H9 (cell line): ENCODE data around the gene AK9. TPM values are rescaled to one million over a fixed set of nuclear protein-coding genes. Genes with fewer than 3 reads are reported as not detected.
A peak's percentile ranks its signal among the peaks of the same experiment; 100 is the strongest.

Experiments used
- DNase-seq: peaks from one replicate; pipeline ENCODE4 v3.0.0-alpha.2; 2017
- H2AFZ ChIP-seq: one replicate; pipeline ENCODE4 v1.6.1; 2013; ENCODE audit warnings: mild to moderate bottlenecking, low read length, control low read depth, moderate library complexity
- H2AK5ac ChIP-seq: 2 replicates; pipeline ENCODE4 v1.6.1; 2013; ENCODE audit warnings: low read length, control low read depth, mixed read lengths; ENCODE audit not compliant: insufficient read length
- H2BK120ac ChIP-seq: one replicate; pipeline ENCODE4 v1.6.1; 2013; ENCODE audit warnings: low read depth, mild to moderate bottlenecking, low read length, control low read depth, inconsistent platforms; ENCODE audit not compliant: poor library complexity, severe bottlenecking
- H2BK12ac ChIP-seq: 2 replicates; pipeline ENCODE4 v1.6.1; 2013; ENCODE audit warnings: low read length, control low read depth, mixed read lengths, low read depth; ENCODE audit not compliant: insufficient read length
- H2BK15ac ChIP-seq: 2 replicates; pipeline ENCODE4 v1.6.1; 2013; ENCODE audit warnings: low read depth, low read length, control low read depth
- H2BK20ac ChIP-seq: one replicate; pipeline ENCODE4 v1.6.1; 2013; ENCODE audit warnings: low read depth, mild to moderate bottlenecking, low read length, control low read depth, inconsistent platforms; ENCODE audit not compliant: poor library complexity, severe bottlenecking
- H2BK5ac ChIP-seq: 2 replicates; pipeline ENCODE4 v1.6.1; 2013; ENCODE audit warnings: low read length, control low read depth, mixed read lengths; ENCODE audit not compliant: insufficient read length
- H3K14ac ChIP-seq: 2 replicates; pipeline ENCODE4 v1.6.1; 2013; ENCODE audit warnings: low read length, control low read depth; ENCODE audit not compliant: insufficient read depth
- H3K18ac ChIP-seq: 2 replicates; pipeline ENCODE4 v1.6.1; 2013; ENCODE audit warnings: low read depth, mild to moderate bottlenecking, mixed read lengths, low read length, control low read depth; ENCODE audit not compliant: insufficient read length
- H3K23ac ChIP-seq: 2 replicates; pipeline ENCODE4 v1.6.1; 2013; ENCODE audit warnings: low read length, control low read depth, mixed read lengths, low read depth; ENCODE audit not compliant: insufficient read length
- H3K23me2 ChIP-seq: 2 replicates; pipeline ENCODE4 v1.6.1; 2013; ENCODE audit warnings: low read depth, mild to moderate bottlenecking, mixed read lengths, low read length, control low read depth; ENCODE audit not compliant: insufficient read length, poor library complexity, severe bottlenecking
- H3K27ac ChIP-seq: 2 replicates; pipeline ENCODE4 v1.5.1; 2013; ENCODE audit warnings: low read length, control low read depth, mixed read lengths, low read depth; ENCODE audit not compliant: insufficient read length
- H3K27me3 ChIP-seq: 2 replicates; pipeline ENCODE4 v1.6.1; 2013; ENCODE audit warnings: low read length, control low read depth, inconsistent platforms; ENCODE audit not compliant: insufficient read depth
- H3K4ac ChIP-seq: 2 replicates; pipeline ENCODE4 v1.6.1; 2013; ENCODE audit warnings: low read depth, mild to moderate bottlenecking, control low read depth, inconsistent platforms, low read length, moderate library complexity
- H3K4me1 ChIP-seq: 2 replicates; pipeline ENCODE4 v1.6.1; 2013; ENCODE audit warnings: low read length, control low read depth, inconsistent platforms; ENCODE audit not compliant: insufficient read depth
- H3K4me2 ChIP-seq: 2 replicates; pipeline ENCODE4 v1.6.1; 2013; ENCODE audit warnings: low read length, control low read depth, mixed read lengths; ENCODE audit not compliant: insufficient read length, insufficient read depth
- H3K56ac ChIP-seq: 2 replicates; pipeline ENCODE4 v1.6.1; 2013; ENCODE audit warnings: low read depth, mild to moderate bottlenecking, mixed read lengths, low read length, control low read depth; ENCODE audit not compliant: insufficient read length
- H3K79me1 ChIP-seq: 2 replicates; pipeline ENCODE4 v1.6.1; 2013; ENCODE audit warnings: low read depth, mild to moderate bottlenecking, moderate library complexity, low read length, control low read depth, inconsistent platforms; ENCODE audit not compliant: insufficient read depth, poor library complexity, severe bottlenecking
- H3K79me2 ChIP-seq: 2 replicates; pipeline ENCODE4 v1.6.1; 2013; ENCODE audit warnings: low read length, control low read depth, inconsistent platforms; ENCODE audit not compliant: insufficient read depth
- H3K9ac ChIP-seq: 2 replicates; pipeline ENCODE4 v1.6.1; 2013; ENCODE audit warnings: low read length, control low read depth, mixed read lengths; ENCODE audit not compliant: insufficient read length; ENCODE audit errors: extremely low read depth
- H3K9me3 ChIP-seq: one replicate; pipeline ENCODE4 v1.6.1; 2013; ENCODE audit warnings: low read depth, low read length, inconsistent platforms; ENCODE audit not compliant: control insufficient read depth
- H3T11ph ChIP-seq: one replicate; pipeline ENCODE4 v1.6.1; 2013; ENCODE audit warnings: mild to moderate bottlenecking, low read length, control low read depth, inconsistent platforms
- H4K20me1 ChIP-seq: one replicate; pipeline ENCODE4 v1.6.1; 2013; ENCODE audit not compliant: control insufficient read depth, insufficient read length, insufficient read depth
- H4K5ac ChIP-seq: 2 replicates; pipeline ENCODE4 v1.6.1; 2013; ENCODE audit warnings: low read depth, mild to moderate bottlenecking, mixed read lengths, low read length, control low read depth; ENCODE audit not compliant: insufficient read length
- H4K8ac ChIP-seq: replicated peaks from 2 replicates; pipeline ENCODE4 v1.6.1; 2013; ENCODE audit warnings: low read length, control low read depth, mixed read lengths, low read depth; ENCODE audit not compliant: insufficient read length
- H4K91ac ChIP-seq: 2 replicates; pipeline ENCODE4 v1.6.1; 2013; ENCODE audit warnings: low read depth, mild to moderate bottlenecking, moderate library complexity, mixed read lengths, low read length, control low read depth; ENCODE audit not compliant: insufficient read length
- H3K27ac Mint-ChIP-seq, 3 experiments: 2 replicates in 2 of 3; 3 replicates in 1 of 3; pipeline ENCODE4 v1.8.0; 2020 to 2021; ENCODE audit warnings: mixed read lengths in 3 of 3, mild to moderate bottlenecking in 1 of 3, moderate library complexity in 1 of 3
- H3K27me3 Mint-ChIP-seq: 2 replicates; pipeline ENCODE4 v1.8.0; 2021; ENCODE audit warnings: low read depth, mild to moderate bottlenecking, moderate library complexity, mixed read lengths
- H3K36me3 Mint-ChIP-seq, 3 experiments: 2 replicates in 2 of 3; 3 replicates in 1 of 3; pipeline ENCODE4 v1.8.0; 2020 to 2021; ENCODE audit warnings: low read depth in 3 of 3, mixed read lengths in 3 of 3; ENCODE audit not compliant: insufficient read depth in 1 of 3
- H3K4me1 Mint-ChIP-seq, 2 experiments: 2 replicates each; pipeline ENCODE4 v1.8.0; 2020; ENCODE audit warnings: mixed read lengths in 2 of 2
- H3K4me3 Mint-ChIP-seq, 2 experiments: 2 replicates in 1 of 2; 3 replicates in 1 of 2; pipeline ENCODE4 v1.8.0; 2020 to 2021; ENCODE audit warnings: mild to moderate bottlenecking in 2 of 2, mixed read lengths in 2 of 2, moderate library complexity in 1 of 2
- H3K9me3 Mint-ChIP-seq, 2 experiments: 2 replicates in 1 of 2; 3 replicates in 1 of 2; pipeline ENCODE4 v1.8.0; 2020; ENCODE audit warnings: mild to moderate bottlenecking in 2 of 2, mixed read lengths in 2 of 2, moderate library complexity in 1 of 2
- CTCF ChIP-seq: fragments of 200-600 bp; sonication (generic); conservative IDR thresholded peaks from 3 replicates; pipeline ENCODE4 v1.8.0; 2021; ENCODE audit warnings: antibody characterized with exemption, mild to moderate bottlenecking
- WGBS: extraction: QIAGEN DNeasy Blood & Tissue Kit; methylation state at CpG from one replicate; pipeline ENCODE4 v1.1.7; 2013; ENCODE audit warnings: missing lambda C conversion rate, low lambda C conversion rate, mixed read lengths; ENCODE audit not compliant: insufficient read length; ENCODE audit errors: extremely low coverage; 5-methylcytosine and 5-hydroxymethylcytosine counted together
- total RNA-seq: library from RNA; stranded (reverse); gene quantifications from 2 replicates; pipeline ENCODE4 v1.2.1, GENCODE V29; 2021

Gene AK9
- total RNA-seq, 1 experiment from 2014 or later: 2.3 TPM

GRCh38 chr6:109455437-109456110 is 235.4 kb downstream of the AK9 start, which contains the start of gene MICAL1:
Gene MICAL1 (minus strand): TSS chr6:109455772. CDS start chr6:109454196, 1,576 bp downstream.
- H3K9me3 ChIP-seq: no peaks in the 10 kb centered on the region
- no peaks in the 10 kb centered on the region for H3K27me3 ChIP-seq
- H3K23me2 ChIP-seq: peaks cover 10% of the 10 kb centered on the region
- no peak within 1 kb of the TSS for H2BK20ac ChIP-seq
- H2BK5ac ChIP-seq: no peak within 1 kb of the TSS
- peaks cover 3% of the 10 kb centered on the region for H3K79me1 ChIP-seq
- Mint-ChIP-seq H3K9me3 (no peaks in the 10 kb centered on the region), H3K4me3 (peak within 1 kb of the TSS; percentile 92 to 97), H3K27me3 (no peaks in the 10 kb centered on the region), H3K27ac (peak within 1 kb of the TSS; percentile 34 to 90 (median 43); a peak in 4 of 7 replicates), H3K4me1 (peaks cover 44 to 47% of the 10 kb centered on the region in 2 experiments), H3K36me3 (peaks cover 10 to 31% (median 28%) of the 10 kb centered on the region in 3 experiments)
- H2BK12ac ChIP-seq: no peak within 1 kb of the TSS
- H2BK15ac ChIP-seq: no peak within 1 kb of the TSS
- TF ChIP-seq CTCF: peak; percentile 52
- peak within 1 kb of the TSS; percentile 26 for H3K9ac ChIP-seq
- no peak within 1 kb of the TSS for H4K8ac ChIP-seq
- H3T11ph ChIP-seq: no peak within 1 kb of the TSS
- H3K18ac ChIP-seq: no peak within 1 kb of the TSS
- H4K5ac ChIP-seq: no peak within 1 kb of the TSS
- no peak within 1 kb of the TSS for H3K27ac ChIP-seq
- H3K56ac ChIP-seq: no peak within 1 kb of the TSS
- peak; percentile 83 for DNase-seq
- no peak within 1 kb of the TSS for H4K91ac ChIP-seq
- no CpG with 5 or more reads among the region's 70 CpGs for WGBS
- no peak within 1 kb of the TSS for H3K23ac ChIP-seq
- peaks cover 12% of the 10 kb centered on the region; the same call in 1 of the 2 replicates for H3K4me1 ChIP-seq
- no peak within 1 kb of the TSS for H2AK5ac ChIP-seq
- H3K4ac ChIP-seq: no peak within 1 kb of the TSS
- no peaks in the 10 kb centered on the region for H4K20me1 ChIP-seq
- peak within 1 kb of the TSS; percentile 73 for H3K14ac ChIP-seq
- H3K4me2 ChIP-seq: peak within 1 kb of the TSS; percentile 90
- H2BK120ac ChIP-seq: no peak within 1 kb of the TSS
- no peaks in the 10 kb centered on the region for H3K79me2 ChIP-seq
- H2AFZ ChIP-seq: no peak within 1 kb of the TSS
